GM19397 (cell line): Measurements from ENCODE around the gene KRT6A.
"Not testable (repeated sequence)": the region's sequence is repeated elsewhere in the genome, so short reads cannot be mapped to it uniquely, and the experiment has no call there.

Source experiments
- ATAC-seq: cut with Tn5 transposase; IDR thresholded peaks from one replicate; pipeline ENCODE4 v1.9.1; 2021; ENCODE audit warnings: mild to moderate bottlenecking, moderate library complexity; ENCODE audit not compliant: unreplicated experiment

The KRT6A gene

GRCh38 chr12:52474212-52474611, 18.8 kb downstream of the KRT6A start:
- ATAC-seq = no peak

- no peak for ATAC-seq
Observed at GRCh38 chr12:52473768-52474167, 19.3 kb downstream of the KRT6A start, which contains the start of gene KRT6C. KRT6C (minus strand) TSS chr12:52473805; CDS start chr12:52473737, 68 bp downstream.

GRCh38 chr12:52469853-52470252, 23.2 kb downstream of the KRT6A start:
- ATAC-seq = no peak

DNA sequence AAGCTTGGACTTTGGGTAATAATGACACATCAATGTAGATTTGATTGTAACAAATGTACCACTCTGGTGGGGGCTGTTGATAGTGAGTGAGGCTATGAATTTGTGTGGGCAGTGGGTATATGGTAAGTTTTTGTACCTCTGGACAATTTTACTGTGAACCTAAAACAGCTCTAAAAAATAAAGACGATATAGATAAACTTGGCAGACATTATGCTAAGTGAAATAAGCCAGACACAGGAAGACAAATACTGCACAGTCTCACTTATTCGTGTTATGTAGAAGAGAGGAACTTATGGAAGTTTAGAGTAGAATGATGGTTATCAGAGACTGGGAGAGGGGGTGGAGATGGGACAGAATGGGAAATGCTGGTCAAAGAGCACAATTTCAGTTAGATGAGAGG, 28.2 kb downstream of the KRT6A start:
- no peak for ATAC-seq

GRCh38 chr12:52461693-52462092, 31.4 kb downstream of the KRT6A start:
- no peak for ATAC-seq

- ATAC-seq = no peak
Observed at GRCh38 chr12:52458861-52459260, 34.2 kb downstream of the KRT6A start.

DNA sequence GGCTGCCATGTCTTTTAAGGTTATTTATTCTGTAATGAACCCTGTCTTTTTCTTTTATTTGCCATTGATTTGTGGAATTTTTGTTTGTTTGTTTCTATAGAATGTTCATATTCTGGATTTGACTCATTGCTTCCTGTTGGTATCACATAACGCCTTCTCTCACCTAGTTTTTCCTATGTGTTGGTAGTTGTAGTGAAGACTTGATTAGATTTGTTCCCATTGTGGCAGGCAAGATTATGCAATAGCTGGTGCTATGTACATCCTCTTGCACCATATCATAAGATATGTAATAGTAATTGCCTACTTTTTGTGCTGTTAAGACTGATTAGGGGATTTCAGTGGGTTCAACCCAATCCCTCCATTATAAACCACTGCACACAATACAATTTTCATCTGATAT, 37.2 kb downstream of the KRT6A start:
- no peak for ATAC-seq

DNA sequence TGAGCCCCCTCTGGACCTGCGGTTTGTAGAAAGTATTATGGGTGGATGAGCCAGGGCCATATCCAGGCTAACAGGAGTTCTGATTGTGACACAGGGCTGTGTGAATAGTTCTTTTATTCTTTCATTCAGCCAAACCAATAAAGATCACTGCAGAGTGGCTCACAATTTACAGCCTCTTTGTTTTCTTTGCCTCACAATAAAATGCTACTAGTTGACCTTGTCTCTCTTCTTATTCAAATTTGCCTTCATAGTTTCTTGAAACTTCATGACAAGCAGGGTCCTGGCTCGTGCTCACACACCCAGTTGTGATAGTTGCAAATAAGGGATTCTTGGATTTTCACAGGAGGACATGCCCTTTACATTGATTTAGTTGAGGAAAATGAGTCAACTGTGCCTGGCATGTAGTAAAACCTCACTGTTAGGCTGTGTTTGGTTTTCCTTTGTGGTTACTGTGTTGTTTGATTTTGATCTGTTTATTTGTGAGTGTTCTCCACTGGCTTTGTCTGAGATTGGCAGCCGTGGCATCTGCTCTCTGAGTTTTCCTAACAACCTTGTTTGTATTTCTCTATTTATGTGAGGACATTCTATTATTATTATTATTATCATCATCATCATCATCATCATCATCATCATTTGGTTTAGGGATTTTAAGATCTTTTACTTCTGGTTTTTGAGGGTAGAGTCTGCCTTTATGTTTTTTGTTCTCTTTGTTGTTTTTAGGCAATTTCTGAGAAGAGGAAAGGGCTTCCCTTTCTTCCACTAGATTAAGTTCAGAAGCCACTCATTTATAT, 38.5 kb downstream of the KRT6A start:
- ATAC-seq = no peak

DNA sequence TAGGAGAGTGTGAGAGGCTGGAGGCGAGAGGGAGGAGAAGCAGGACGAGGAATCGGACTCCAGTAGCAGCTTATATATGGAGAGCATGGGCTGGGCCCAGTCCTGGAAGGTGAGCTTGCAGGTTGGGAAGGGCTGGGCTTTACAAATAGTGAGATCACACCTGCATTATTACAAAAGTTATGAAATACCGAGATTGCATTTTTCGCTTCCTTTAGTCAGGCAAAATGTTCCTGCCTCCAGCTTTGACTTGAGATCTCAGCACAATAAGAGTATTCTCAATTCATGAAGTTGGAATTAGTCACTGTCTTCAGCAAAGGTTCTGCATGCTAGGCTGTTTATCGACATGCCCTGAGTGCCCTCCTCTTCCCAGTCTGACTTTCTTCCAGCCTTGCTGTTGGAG, 41.0 kb downstream of the KRT6A start, which contains the start of gene KRT6B:
Gene KRT6B, minus strand, starts transcription at position 46 of the 400 bp plus-strand sequence. CDS start 68 bp downstream, outside the sequence.
- no peak for ATAC-seq

- no peak for ATAC-seq
Observed at GRCh38 chr12:52448228-52448627, 44.8 kb downstream of the KRT6A start.

DNA sequence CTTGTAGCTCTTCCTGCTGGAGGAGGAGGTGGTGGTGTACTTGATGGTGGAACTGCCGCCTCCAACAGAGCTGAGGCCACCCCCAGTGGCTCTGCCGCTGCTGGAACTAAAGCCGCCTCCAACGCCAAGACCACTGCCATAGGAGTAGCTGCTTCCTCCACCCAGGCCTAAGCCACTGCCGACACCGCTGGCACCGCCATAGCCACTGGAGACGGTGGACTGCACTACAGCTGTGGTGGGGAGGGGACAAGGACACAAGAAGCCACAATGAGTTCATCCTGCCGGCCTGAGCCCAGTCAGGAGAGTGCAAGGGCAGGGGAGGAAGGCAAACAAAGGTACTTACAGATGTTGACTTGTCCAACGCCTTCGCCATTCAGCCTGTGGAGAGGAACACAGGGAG, 45.9 kb downstream of the KRT6A start:
- ATAC-seq = not testable (repeated sequence)

- no peak for ATAC-seq
Observed at GRCh38 chr12:52446367-52447045, 46.6 kb downstream of the KRT6A start.

GRCh38 chr12:52445876-52446275, 47.2 kb downstream of the KRT6A start:
- ATAC-seq = no peak

DNA sequence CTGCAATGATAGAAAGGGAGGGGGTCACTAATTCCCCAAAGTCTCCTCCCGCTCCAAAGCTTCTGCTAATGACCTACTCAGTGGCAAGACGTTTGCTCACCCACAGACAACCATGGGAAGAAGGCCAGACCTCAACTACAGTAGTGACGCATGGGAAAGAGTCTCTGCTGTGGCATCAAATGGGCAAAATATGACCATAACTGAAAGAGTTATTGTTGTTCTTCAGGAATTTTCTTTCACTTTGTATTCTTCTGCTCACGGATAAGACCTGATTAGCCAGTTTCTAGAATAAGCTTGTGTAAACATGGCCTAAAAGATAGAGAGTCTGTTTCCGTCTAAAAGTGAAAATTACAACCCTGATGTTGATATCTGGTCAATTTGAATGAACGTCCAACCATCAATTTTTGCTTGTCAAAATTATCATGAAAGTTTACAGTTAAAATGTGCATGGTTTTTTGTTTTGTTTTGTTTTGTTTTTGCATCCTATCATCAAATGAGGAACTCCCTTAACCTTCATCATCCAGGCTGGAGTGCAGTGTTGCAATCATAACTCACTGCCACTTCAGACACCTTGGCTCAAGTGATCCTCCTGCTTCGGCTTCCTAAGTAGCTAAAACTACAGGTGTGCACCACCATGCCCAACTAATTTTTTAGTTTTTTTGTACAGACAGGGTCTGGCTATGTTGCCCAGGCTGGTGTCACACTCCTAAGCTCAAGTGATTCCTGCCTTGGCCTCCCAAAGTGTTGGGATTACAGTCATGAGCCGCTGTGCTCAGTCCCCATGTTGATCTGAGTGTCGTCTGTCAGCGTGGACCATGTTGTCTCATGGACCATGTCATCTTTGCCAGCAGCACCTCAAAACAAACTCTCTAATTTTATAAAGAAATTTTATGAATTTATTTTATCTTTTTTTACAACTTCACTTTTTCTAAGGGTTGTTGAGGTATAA, 48.1 kb downstream of the KRT6A start:
- ATAC-seq = no peak

DNA sequence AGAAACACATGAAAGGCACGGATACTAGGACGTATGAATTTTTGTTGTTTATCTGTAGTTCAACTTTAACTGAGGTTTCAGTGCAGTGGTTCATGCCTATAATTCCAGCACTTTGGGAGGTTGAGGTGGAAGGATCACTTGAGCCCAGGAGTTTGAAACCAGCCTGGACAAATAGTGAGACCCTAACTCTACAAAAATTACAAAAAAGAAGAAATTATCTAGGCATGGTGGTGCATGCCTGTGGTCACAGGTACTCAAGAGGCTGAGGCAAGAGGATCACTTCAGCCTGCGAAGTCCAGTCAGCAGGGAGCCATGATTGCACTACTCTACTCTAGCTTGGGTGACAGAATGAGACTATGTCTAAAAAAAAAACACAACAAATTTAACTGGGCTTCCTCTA, 49.1 kb downstream of the KRT6A start:
- no peak for ATAC-seq

GRCh38 chr12:52442600-52443061, 50.4 kb downstream of the KRT6A start:
- ATAC-seq = no peak

- no peak for ATAC-seq
Observed at GRCh38 chr12:52441320-52441911, 51.6 kb downstream of the KRT6A start.

DNA sequence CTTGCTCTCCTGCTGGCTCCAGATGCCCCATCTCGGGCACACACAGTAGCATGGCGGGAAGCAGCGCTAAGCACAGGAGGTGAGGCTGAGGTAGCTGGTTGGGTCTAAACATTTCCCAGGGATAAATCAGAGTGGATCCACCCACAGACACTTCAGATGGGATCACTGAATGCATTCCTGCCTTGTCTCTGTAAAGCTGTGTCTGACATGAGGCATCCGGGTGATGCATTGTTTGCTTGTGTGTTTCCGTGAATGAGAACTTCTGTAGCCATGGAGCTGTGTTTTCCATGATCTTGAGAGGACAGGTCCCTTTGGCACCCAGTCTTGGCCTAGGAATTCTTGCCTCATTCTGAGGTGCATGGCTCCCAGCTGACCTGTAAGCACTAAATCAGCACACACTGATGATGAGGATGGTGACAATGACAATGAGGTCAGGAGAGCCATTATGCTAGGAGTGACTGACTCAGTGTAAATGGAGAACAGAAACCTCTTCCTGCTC, 52.2 kb downstream of the KRT6A start:
- no peak for ATAC-seq

DNA sequence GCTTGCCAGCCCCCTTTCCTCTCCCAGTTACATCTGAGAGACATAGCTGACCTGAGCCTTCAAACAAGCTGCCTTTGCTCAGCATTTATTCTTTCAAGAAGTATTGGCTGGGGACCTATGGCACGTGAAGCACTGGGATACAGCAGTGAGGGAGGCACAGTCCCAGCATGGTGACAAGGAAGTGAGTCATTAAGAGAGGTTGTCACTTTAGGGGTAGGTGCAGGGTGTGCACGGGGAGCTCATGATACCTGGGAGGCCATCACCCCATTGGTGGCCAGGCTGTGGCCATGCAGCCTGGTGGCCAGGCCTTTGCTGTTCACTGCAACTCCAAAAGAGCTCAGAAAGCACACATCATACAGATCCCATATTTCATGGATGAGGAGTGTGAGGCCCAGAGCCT, 53.2 kb downstream of the KRT6A start:
- no peak for ATAC-seq

DNA sequence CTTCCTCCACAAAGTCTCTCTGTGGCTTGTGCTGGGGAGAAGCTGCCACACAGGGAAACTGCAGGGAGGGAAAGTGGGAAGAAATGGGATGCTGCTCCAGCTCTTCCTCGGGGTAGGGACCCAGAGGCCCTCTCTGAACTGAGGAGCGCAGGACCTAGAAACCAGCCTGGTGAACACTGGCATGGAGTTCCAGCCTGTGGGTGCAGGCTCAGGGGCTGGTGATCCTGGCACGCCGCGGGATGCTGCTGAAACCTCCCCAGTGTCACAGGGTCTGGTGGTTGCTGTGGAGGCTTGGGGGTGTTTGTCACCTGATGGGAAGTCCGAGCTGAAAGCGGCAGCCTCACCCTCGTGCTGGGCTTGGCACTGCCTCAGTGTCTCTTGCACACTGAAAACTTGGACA, 53.6 kb downstream of the KRT6A start:
- no peak for ATAC-seq
